Sigmoid colon (tissue), 4 donors: Measurements from ENCODE around the gene ZNF420.
"Not testable (repeated sequence)": the region's sequence is repeated elsewhere in the genome, so short reads cannot be mapped to it uniquely, and the experiment has no call there.

Source experiments
- CTCF ChIP-seq, 4 experiments: fragments of 450-650 bp in 3 of 4; fragments of 200-600 bp in 1 of 4; IDR thresholded peaks; one replicate each; pipeline ENCODE4 v1.5.1; 2016 to 2019; ENCODE audit warnings: antibody characterized with exemption in 4 of 4, mild to moderate bottlenecking in 3 of 4, moderate library complexity in 2 of 4
- POLR2AphosphoS5 ChIP-seq, 4 donors: sonication (generic); formaldehyde crosslinking; IDR thresholded peaks; one replicate each; pipeline ENCODE4 v1.6.1; 2017; ENCODE audit warnings: antibody characterized with exemption in 4 of 4

GRCh38 chr19:37111753-37112152 is 33.5 kb downstream of the ZNF420 start:
- not testable (repeated sequence) for TF ChIP-seq CTCF, POLR2AphosphoS5 (IDR thresholded peaks at IDR 0.05)
